ENCODE data around the gene MRPL55. TPM values are rescaled to one million over a fixed set of nuclear protein-coding genes. Genes with fewer than 3 reads are reported as not detected.

Gene MRPL55
- total and polyA plus RNA-seq, 2 of the 13 experiments (the other 11 are each of a cell fraction or from before 2014, with no cell fraction given): 58.6 to 92.9 TPM

GRCh38 chr1:228099331-228099732 lies 9.8 kb downstream of the MRPL55 start (continued):
- no peak for TF ChIP-seq ZNF772 (CRISPR knock-in tag; IDR thresholded peaks at IDR 0.05)
- TF ChIP-seq ARID3A (IDR thresholded peaks at IDR 0.05; ENCODE audit: low read depth, low read length): no peak
- no peak for TF ChIP-seq ONECUT2 (CRISPR knock-in tag; IDR thresholded peaks at IDR 0.05)
- no peak for TF ChIP-seq ZNF605 (CRISPR knock-in tag; IDR thresholded peaks at IDR 0.05)
- TF ChIP-seq SNAI1 (CRISPR knock-in tag; IDR thresholded peaks at IDR 0.05; ENCODE audit: borderline replicate concordance): no peak
- TF ChIP-seq JDP2 (CRISPR knock-in tag; IDR thresholded peaks at IDR 0.05; ENCODE audit: borderline replicate concordance): no peak
- TF ChIP-seq ZNF251 (CRISPR knock-in tag; IDR thresholded peaks at IDR 0.05): no peak
- 0 out of 2 replicates have a peak, but pooled peaks have one; percentile 62 for TF ChIP-seq NRL (CRISPR knock-in tag; IDR thresholded peaks at IDR 0.05; ENCODE audit: borderline replicate concordance)
- 0 out of 2 replicates have a peak, but pooled peaks have one; percentile 20 for TF ChIP-seq ZBTB7A (CRISPR knock-in tag; IDR thresholded peaks at IDR 0.05)
- TF ChIP-seq ZNF614 (CRISPR knock-in tag; IDR thresholded peaks at IDR 0.05; ENCODE audit: borderline replicate concordance): no peak
- TF ChIP-seq ZNF639 (CRISPR knock-in tag; conservative IDR thresholded peaks at IDR 0.05): no peak
- no peak for TF ChIP-seq ZMAT3 (CRISPR knock-in tag; conservative IDR thresholded peaks at IDR 0.05)
- TF ChIP-seq ZFP41 (CRISPR knock-in tag; IDR thresholded peaks at IDR 0.05; ENCODE audit: borderline replicate concordance): no peak
- peak; percentile 71; the same call in 1 of the 2 replicates for TF ChIP-seq ZNF891 (CRISPR knock-in tag; IDR thresholded peaks at IDR 0.05)
- TF ChIP-seq ZNF530 (CRISPR knock-in tag; IDR thresholded peaks at IDR 0.05; ENCODE audit: low read depth): no peak
- TF ChIP-seq NONO (IDR thresholded peaks at IDR 0.05): no peak
- 0 out of 2 replicates have a peak, but pooled peaks have one; percentile 26 for TF ChIP-seq NONO (CRISPR knock-in tag; conservative IDR thresholded peaks at IDR 0.05)
- TF ChIP-seq MIER3 (CRISPR knock-in tag; IDR thresholded peaks at IDR 0.05; ENCODE audit: borderline replicate concordance): no peak
- TF ChIP-seq ZNF142 (CRISPR knock-in tag; IDR thresholded peaks at IDR 0.05): no peak
- TF ChIP-seq KDM2A (CRISPR knock-in tag; IDR thresholded peaks at IDR 0.05; ENCODE audit: borderline replicate concordance, low read depth): peak; percentile 23
- no peak for TF ChIP-seq CENPX (CRISPR knock-in tag; IDR thresholded peaks at IDR 0.05)
- no peak for TF ChIP-seq RBFOX2 (IDR thresholded peaks at IDR 0.05; ENCODE audit: low read depth, low read length)
- no peak for TF ChIP-seq HIVEP1 (CRISPR knock-in tag; IDR thresholded peaks at IDR 0.05)

Measured in HepG2 (cell line).